GM18867 (cell line): ENCODE data around the gene SOX6.

ENCODE experiments used
- ATAC-seq: cut with Tn5 transposase; IDR thresholded peaks from one replicate; pipeline ENCODE4 v1.9.1; 2021; ENCODE audit warnings: mild to moderate bottlenecking, moderate library complexity; ENCODE audit not compliant: unreplicated experiment

The SOX6 gene

DNA sequence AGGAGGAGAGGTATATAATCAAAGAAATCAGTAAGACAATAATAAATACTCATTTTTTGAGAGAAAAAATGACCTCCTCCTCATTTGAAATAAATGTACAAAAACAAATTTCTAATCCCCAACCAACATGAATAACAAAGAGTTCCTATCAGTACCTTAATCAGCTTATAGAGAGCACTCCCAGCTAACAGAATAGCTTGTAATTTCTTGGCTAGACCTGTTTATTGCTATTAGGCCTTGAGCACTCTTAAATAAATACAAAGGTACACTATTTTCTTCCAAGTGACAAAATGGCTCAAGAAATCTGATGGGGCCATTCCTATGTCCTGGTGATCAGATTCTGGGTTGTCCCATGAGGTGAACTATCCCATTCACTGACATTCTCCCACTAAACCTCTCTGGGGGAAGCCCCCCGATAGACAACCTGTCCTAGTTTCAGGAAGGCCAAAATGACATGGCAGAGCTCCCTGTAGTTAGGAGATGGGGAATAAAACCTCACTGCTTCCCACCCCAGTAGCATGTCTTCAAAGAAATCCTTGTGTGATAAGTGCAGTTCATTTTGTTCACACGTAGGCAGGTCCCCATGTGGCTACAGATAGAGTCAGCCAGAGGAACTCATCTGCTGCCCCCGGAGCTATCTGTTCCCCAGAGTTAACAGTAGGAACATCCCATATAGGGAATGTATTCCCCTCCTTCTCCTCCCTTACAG, 385.7 kb downstream of the SOX6 start:
- no peak for ATAC-seq

DNA sequence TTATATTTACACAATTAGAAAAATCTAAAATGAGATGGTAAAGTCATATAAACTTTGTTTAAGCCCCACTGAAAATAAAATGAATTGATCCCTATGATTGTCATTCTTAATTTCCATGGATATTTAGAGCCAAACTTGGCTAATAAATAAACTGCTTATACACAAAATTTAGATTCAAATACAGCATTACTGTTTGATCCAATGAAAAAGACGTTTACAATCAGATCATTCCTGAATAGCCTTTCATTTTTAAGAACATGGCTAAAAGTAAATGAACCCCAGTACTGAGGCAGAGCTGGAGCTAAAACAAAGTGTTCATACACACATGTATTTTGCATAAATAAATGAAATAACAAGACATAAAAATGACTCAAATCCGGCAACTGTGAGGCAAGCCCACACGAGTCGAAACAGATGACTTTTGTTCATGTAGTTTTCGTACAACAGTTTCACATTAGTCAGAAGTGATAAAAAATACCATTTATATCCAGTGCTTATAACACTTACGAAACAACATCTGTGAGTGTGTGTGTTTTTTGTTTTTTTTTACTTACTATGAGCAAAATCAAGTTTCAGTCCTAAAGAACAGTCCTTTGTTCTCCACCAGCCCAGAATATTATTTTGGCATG, 386.5 kb downstream of the SOX6 start:
- ATAC-seq = peak; percentile 74

DNA sequence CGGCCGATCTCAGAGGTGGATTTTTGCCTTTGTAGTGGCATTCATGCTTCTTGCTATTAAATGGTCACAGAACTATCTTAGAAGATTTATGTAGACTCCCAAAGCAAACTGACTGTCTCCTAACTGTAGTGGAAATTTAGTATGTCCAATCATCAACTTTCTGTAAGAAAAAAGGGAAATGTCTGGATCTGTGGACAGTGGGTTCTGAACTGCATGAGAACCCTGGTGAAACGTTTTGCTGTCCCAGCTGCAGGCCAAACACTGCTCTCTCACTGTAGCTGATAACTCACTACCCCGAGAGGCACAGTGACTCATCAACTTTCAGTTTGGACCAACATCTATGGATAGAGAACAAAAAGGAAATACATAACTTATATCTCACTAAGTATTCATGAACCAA, 387.1 kb downstream of the SOX6 start:
- peak; percentile 64 for ATAC-seq

DNA sequence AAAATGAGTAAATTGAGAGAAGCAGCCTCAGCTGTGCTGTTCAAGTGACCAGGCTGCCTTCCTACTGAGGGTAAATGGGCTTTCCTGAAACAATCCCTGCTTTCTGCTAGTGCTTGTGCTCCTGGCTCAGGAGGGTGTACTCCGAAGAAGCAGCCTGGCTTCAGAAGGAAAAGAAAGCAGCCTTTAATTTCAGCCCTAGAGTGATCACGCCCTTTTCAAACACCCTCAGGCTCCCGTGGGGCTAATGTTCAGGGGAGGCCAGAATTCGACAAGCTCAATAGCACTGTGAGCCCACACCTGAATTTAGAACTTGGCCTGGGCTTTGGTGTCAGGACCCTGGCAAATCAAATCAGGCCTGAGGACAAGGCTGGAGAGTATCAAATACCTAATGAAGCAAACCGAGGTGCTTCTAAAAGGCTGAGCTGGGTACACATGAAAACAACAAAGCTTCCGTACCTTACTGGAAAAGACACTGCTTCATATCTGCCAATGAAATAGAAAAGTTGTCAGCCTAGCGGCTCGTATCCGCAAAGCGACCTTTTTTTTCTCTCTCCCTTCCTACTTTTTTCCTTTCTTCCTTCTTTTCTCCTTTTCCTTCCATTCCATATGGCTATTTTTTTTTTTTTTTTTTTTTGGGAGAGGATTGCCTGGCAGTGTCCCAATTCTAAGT, 387.8 kb downstream of the SOX6 start:
- no peak for ATAC-seq

GRCh38 chr11:15967966-15968365, 388.4 kb downstream of the SOX6 start:
- no peak for ATAC-seq

DNA sequence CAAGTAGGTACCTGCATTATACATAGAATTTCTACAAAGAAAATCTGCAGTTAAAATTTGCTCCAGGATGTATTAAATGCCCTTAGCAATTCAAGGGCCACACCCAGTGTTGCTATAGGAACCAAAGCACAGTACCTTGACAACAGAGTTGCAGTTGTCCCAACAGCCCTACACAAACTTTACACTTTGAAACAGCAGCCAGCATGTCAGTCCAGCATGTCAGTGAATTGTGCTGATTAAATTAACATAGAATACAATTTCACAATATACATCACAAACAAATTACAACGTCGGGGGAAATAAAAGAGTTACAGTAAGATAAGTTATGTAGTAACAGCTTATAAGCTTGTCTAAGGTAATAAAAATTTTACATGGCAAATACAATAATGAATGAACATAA, 389.2 kb downstream of the SOX6 start:
- no peak for ATAC-seq

GRCh38 chr11:15965562-15966250, 390.6 kb downstream of the SOX6 start:
- peak; percentile 50 for ATAC-seq

GRCh38 chr11:15963266-15963665, 393.1 kb downstream of the SOX6 start:
- no peak for ATAC-seq

DNA sequence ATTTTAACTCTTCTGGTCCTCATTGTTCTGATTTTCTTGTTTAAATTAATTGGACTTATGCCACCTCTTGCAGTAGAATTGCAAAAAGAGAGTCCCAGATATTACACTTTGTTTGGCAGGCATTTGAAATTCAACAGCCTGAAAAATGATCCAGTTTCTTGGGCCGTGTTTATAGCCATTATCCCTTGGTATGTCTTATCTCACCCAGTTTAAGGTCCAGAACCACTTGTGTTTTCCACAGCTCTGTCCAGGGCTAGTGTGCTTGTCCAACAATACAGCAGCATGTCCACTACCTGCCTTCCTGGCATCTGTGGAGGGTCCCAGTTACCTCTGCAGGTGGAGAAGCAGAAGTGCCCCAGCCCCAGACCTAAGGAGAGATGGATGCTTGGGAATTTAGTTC, 397.4 kb downstream of the SOX6 start:
- ATAC-seq = no peak

DNA sequence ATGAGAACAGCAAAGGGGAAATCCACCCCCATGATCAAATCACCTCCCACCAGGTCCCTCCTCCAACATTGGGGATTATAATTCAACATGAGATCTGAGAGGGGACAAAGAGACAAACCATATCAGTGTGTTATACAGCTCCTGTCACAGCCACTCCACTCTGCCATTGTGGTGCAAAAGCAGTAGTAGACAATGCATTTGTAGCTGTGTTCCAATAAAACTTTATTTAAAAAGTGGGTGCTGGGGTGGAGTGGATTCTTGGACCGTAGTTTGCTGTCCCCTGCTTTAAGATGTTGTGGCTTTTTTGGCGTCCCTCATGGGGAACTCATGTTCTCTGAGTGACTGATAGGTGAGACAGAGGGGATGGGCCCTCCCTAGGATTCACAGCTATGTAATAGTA, 399.1 kb downstream of the SOX6 start:
- ATAC-seq = no peak

GRCh38 chr11:15956302-15956701, 400.0 kb downstream of the SOX6 start:
- no peak for ATAC-seq

DNA sequence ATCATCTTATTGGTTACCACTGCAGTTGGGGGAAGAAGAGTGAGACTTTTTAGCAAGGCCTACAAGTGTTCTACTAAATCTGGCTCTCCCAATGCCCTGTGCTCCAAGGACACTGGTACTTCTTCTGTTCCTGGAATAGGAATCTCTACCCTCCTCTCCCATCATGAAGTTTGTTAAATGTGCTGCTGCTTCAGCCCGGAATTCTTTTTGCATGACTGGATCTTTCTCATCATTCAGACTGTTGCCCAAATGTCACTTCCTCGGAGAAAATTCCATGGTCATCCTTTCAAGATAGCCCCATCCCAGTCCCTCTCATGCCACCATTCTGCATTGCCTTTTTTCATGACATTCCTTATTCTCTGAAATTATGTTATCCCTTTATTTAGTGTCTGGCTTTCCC, 400.8 kb downstream of the SOX6 start:
- no peak for ATAC-seq

DNA sequence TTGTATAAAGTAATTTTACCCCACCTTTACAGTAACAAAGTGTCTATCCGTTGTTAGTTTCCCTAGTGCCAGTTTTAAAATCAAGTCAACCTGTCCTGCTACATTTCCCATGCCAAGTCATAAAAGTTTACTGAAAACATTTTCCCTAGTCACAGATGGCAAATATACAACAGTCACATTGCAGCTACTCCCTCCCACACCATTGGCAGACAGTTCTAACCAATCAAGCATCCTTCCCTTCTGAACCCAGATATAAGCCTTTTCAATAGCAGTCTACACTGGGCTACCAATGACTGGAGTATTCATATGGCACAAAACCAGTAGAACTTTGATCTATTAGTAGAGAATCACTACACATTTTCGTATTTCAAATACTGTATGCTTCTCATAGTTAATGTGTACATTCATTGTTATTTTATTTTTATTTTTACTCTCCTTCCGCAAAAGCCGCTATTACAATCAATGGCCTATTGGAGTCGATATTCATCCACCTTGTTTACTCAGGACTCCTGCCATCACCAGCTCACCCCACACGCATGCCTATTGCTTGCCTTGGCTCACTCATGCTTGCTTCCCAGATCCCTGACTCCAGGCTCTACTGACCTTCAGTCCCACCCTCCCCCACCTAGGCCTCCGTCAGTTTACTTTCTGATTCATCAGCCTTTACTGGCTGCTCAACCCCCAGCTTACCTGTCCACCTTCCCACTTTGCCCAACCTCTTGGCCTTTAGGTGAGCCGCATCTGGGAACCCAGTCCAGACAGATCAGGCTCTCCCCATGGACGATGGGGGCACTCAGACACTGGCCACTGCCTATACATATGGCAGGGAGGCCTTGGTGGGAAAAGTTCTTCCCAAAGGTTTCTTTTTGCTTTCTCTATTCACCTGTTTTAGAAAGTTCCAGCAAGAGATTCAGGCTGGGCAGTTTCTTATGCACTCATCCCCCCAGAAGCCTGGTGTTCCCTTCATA, 408.4 kb downstream of the SOX6 start:
- ATAC-seq = no peak

DNA sequence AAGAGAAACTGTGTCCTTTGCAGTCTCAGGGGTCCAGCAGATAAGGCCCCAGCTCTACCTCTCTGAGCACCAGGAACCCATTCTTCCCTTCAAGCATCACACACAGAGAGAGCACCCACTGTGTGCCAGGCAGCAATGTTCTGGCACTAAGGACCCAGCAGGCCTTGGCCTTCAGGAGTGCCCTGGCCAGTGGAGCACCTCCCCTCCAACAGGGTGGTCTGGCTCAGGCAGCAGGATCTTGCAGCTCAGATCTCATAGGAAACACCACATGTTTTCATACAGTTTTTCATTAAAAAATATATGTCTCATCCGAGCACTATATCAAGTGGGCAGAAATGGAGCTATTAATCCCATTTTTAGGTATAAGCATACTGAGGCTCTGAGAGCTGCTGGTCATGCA, 410.6 kb downstream of the SOX6 start:
- no peak for ATAC-seq

- no peak for ATAC-seq
These were observed 411.9 kb downstream of the SOX6 start for GRCh38 chr11:15944460-15944859.

- ATAC-seq = no peak
These were observed 412.7 kb downstream of the SOX6 start for GRCh38 chr11:15943418-15944197.

DNA sequence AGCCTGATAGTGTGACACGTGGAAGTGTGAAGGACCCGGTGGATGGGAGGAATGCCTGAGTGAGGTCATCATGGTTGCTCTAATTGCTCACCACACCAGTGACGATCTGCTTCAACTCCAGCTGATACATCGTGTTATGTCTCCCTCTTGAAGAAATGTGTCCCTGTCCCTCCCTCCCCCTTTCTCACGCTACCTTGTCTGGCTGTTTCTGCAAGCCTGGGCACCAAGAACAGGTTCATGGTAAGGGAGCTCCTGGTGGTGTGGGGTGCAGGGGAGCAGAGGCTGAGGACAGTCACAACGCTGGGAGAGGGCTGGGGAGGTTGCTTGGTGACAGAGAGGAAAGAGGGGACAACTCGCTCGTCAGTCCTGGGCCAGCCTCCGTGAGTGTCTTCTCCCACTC, 413.4 kb downstream of the SOX6 start:
- no peak for ATAC-seq

- ATAC-seq = no peak
These were observed 414.2 kb downstream of the SOX6 start for GRCh38 chr11:15942126-15942525.

DNA sequence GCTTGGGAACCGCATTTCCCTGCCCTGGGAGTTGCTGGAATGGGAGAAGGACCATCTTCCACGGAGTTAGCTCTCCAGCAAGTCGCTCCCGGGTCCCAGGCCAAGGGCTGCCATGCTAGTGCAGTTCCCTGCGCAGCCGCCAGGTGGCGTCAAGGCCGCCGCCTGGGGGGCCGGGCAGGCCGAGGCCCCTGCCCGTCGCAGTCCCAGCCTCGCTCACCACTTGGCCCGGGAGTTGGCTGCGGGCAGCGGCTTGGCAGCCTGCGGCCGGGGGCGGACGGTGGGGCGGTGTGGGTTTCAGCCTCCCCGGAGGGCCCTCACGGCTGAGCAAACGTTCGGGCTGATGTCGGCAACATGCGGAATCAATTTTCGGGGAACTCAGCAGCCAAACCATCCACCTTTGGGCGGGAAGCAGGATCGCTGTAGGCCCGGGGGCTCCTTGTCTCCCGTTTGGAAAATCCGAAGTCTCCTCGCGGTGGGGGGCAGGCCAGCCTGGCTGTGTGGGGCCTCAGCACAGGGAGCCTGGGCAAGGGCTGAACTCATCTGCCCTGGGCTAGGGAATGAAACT, 415.1 kb downstream of the SOX6 start:
- ATAC-seq = no peak
